Activated gamma-delta T cell (primary cell): Measurements from ENCODE around the gene PLD2.

Experiments used
- DNase-seq: peaks from one replicate; lab custom pipeline; 2025; lab: John Stamatoyannopoulos, UW

The PLD2 gene

DNA sequence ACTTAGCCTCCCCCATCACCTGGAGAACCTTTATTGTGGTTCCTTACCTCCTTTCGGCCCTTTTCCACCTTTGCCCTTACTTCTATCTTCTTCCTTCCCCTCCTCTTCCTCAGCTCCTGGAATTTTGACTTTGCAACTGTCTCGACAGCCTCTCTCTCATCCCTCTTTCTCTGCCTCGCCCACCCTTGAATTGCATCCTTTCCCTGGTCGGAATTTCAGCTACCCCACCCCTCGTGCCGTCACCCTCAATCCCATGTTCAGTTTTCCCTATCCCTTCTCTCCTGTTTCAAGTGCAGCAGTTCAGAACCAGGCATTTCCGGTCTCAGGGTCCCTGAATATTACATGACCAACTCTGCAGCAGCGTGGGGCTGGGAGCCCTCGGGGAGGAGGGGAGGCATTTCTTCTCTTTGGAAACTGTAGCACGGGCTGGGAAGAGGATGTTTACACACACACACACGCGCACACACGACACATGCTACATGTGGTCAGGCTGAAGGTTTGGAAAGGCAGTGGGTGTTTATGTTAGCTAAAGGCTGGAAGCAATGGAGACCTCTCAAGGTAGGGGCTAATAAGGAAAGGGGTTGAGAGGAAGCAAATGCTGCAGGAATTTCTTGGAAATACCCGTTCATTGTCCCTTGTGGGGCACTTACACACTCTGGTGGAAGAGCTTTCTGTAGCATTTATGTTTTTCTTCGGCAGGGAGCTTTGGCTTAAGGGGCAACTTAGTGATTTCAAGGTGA is 27.2 kb downstream of the PLD2 start:
- no peak for DNase-seq

DNA sequence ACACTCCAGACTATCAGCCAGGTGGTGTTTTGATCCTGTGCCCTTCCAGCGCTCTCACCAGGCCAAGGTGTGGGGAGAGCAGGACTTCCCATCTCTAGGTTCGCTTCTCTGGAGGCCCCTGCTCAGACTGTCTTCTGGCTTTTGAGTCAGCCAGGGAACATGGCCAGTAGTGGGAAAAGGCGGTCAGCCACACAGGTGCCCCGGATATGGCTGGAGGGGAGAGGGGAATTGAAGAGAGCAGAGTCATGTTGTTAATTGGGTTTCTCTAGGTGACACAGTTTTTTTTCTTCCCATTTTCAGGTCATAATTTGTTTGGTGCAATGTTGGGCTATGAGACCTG is 27.7 kb downstream of the PLD2 start:
- DNase-seq: no peak

DNA sequence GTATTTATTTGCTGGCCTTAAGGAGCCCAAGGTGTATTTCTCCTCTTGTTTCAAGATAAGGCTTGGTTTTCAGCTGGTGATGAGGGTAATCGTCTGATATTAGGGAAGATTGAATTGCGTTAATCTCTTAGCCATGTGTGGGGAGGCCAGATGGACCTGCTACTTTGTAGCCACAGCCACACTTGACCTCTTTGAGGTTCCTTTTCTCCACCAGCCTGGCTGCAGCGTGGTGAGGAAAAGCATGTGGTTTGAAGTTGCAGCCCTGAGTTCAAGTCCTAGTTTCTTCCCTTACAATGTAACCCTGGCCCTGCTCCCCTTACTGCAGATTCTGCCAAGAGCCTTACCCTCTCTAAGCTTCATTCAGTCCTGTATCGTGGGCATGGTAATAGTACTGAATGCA is 29.3 kb downstream of the PLD2 start:
- DNase-seq: no peak

GRCh38 chr17:4837471-4838308 is 30.7 kb downstream of the PLD2 start:
- no peak for DNase-seq

- no peak for DNase-seq
These were observed 31.4 kb downstream of the PLD2 start for GRCh38 chr17:4838309-4838785.

GRCh38 chr17:4839221-4839620 is 32.3 kb downstream of the PLD2 start:
- no peak for DNase-seq

DNA sequence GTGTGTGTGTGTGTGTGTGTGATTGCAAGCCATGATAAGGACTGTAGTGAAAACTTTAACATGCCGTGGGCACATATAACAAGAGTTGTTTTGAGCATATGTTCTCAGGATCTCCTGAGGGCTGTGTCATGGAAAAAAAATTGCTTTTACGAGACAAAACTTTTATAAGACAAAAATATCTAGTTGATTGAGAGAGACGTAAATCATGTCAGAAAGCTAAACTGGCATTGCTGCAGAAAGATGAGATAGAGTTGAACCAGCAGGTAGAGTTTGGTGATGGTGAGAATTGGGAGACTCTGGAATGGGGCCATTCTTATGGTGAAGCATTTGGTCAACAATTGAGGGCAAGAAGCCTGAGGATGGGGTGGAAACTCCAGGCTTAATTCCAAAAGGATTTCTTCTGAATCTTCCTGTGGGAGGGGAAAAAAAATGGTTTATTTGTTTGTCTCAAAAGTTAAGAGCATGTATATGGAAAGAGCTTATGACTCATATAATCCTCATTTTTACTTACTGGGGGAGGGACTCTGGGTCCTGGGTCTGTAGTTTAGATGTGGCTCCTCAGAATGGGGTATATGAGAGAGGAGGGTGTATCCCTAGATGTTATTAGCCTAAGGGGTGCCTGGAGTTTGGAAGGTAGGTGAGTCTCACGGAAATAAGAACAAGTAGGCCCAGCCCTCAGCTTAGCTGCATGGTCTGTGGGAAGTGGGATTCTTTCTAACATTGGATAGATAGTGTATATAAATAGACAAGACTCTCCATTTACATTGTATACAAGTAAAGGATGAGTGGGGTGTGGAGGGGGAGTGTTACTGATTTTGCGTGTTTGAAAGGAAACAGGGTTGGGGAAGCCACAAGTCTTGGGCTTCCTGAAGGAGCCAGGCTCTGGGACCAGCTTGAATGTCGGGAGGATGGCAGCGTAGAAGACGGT is 33.3 kb downstream of the PLD2 start:
- DNase-seq: no peak

DNA sequence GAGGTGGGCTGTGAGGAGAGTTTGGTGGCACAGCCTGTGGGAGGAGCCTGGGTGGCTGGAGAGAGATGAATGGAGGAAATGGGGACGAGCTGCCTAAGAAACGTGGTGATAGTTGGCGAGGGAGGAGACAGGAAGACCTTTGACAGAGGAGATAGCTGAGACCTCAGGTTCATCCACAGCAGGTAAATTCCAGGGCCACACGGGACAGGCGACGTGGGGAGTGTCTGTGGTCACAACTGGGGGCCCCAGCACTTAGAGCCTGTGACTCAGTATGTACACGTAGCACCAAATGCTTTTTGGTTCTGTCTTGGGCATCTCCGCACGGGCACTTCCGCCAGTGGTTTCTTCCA is 33.9 kb downstream of the PLD2 start:
- DNase-seq: no peak

DNA sequence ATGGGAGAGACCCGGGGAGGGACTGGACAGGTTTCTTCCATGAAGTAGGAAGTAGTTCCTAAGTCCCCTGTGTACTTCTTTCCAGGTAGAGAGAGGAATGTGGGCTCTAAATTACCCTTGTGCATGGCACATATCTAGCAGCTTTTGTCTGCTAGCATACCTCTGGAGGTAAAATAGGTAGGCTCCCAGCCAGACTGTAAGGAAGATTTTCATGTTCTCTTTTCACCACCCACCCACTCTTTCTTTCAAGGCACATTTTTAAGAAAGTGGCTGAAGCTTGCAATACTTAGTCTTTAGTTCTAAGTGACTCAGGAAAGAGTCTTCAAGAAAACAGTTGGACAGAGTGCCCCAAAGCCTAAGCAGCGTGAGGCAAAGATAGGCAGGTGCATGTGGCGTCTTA is 35.4 kb downstream of the PLD2 start:
- no peak for DNase-seq

- DNase-seq: no peak
These were observed 36.5 kb downstream of the PLD2 start for GRCh38 chr17:4843321-4844000.

DNA sequence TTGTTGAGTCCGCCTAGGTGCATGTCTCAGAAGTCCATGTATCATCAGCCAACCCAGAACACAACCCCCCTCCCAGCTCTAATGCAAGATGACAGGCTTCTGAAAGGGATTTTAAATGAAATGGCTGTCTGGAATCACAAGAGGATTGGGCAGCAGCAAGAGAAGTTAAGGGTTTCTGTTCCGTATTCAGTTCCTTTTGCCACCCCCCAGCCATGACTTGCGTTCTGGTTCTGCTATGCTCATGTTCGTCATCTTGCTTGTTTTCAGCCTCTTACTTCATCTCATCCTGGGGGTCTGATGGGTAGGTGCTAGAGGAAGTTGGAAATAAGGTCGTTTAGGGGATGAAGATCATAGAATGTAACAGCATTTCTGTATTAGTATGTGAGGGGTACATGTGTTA is 38.2 kb downstream of the PLD2 start:
- DNase-seq: no peak

DNA sequence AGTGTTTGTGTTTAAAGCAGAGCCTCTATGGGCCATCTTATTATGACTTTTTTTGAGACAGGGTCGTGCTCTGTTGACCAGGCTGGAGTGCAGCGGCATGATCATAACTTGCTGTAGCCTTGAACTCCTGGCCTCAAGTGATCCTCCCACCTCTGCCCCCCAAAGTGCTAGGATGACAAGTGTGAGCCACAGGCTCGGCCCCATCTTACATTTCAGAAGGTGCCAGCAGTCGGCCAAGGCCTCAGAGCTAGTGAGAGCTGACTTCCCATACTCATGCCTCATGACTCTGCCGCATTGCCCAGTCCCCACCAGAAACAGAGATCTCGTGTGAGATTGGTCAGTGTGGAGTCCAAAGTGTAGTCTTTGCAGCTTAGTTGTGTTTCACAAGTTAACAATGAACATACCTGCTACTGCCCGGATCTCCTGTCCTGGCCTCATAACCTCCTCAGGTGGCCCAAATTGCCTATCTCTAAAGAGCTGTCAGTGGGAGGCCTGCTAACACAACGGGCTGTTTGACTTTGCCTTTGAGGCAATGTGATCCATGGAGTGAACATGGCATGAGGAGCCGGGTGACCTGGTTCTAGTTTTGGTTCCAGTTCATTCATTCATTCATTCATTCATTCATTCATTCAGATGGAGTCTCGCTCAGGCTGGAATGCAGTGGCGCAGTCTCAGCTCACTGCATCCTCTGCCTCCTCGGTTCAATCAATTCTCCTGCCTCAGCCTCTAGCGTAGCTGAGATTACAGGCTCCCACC is 39.9 kb downstream of the PLD2 start:
- no peak for DNase-seq

GRCh38 chr17:4849011-4849536 is 42.1 kb downstream of the PLD2 start:
- no peak for DNase-seq

DNA sequence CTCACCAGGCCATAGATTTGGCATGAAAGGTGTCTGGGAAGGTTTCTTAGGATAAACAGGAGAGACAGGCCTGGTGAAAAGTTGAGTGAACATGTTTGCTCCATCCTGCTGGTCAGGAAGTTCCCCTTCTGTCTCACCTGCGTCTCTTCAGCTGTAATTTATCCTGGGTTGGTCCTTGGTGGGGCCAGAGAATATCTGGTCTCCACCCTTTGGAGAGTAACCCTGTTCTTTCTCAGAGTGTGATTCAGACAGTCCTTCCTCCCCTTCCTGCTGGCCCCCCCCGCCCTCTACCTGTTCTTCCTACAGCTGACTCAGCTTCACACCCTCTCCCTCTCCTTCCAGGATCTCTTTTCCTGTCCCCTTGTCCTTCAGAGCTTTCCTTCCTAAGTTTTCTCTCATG is 43.3 kb downstream of the PLD2 start:
- DNase-seq: no peak

DNA sequence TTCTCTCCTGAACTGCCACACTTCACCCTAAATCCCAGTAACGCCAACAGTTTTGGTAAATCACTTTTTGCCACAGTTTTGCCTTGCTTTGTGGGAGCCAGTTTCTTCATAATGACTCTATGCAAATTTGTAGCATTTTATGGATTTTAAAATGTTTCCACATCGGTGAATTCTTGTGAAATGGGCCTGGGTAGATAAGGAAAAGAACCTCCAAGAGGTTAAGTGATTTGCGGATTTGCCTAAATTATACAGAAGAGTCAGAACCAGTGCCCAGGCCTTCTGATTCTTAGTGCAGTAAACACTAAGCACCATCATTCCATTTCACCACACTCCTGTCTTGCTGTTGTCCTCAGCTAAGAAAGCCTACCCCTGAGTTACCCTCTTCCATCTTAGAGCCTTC is 44.1 kb downstream of the PLD2 start:
- DNase-seq: no peak

GRCh38 chr17:4852567-4853207 is 45.7 kb downstream of the PLD2 start:
- no peak for DNase-seq

DNA sequence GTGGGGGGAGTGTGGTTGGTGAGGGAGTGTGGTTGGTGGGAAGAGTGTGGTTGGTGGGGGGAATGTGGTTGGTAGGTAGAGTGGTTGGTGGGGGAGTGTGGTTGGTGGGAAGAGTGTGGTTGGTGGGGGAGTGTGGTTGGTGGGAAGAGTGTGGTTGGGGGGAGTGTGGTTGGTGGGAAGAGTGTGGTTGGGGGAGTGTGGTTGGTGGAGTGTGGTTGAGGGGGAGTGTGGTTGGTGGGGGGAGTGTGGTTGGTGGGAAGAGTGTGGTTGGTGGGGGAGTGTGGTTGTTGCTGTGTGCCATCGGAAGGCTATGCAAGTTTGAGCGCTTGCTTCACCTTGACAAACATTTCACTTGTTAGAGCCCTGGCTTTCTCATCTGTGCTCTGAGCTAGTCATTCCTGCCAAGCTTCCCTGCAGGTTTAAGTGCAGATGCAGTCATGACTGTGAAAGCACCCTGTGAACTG is 46.3 kb downstream of the PLD2 start:
- no peak for DNase-seq

- no peak for DNase-seq
These were observed 47.2 kb downstream of the PLD2 start for GRCh38 chr17:4854111-4854681.

- DNase-seq: no peak
These were observed 49.5 kb downstream of the PLD2 start for GRCh38 chr17:4856271-4856936.
